Measurements from ENCODE around the gene NFIC. TPM values are rescaled to one million over a fixed set of nuclear protein-coding genes. Genes with fewer than 3 reads are reported as not detected.

The NFIC gene
- total RNA-seq, 1 experiment from 2014 or later = 8.0 TPM

- H3K23ac ChIP-seq (ENCODE audit: insufficient read length, low read depth, low read length) = no peak overlapping the region
- no peak overlapping the region for H2AFZ ChIP-seq (ENCODE audit: low read length)
- H4K5ac ChIP-seq (ENCODE audit: insufficient read length, low read depth, low read length) = no peak overlapping the region
- Mint-ChIP-seq H3K4me3 (no peak overlapping the region), H3K27ac (no peak overlapping the region), H3K36me3 (ENCODE audit: insufficient read depth in 1 of 3, low read depth in 3 of 3) (no peaks in the 10 kb centered on the region), H3K9me3 (no peaks in the 10 kb centered on the region; a peak in 2 of 5 replicates), H3K27me3 (ENCODE audit: low read depth) (peaks cover 46% of the 10 kb centered on the region), H3K4me1 (no peaks in the 10 kb centered on the region)
- no peaks in the 10 kb centered on the region for H3K27me3 ChIP-seq (ENCODE audit: insufficient read depth, low read length)
- no peak overlapping the region for H2BK20ac ChIP-seq (ENCODE audit: low read depth, low read length, poor library complexity, severe bottlenecking)
- no peak overlapping the region for H4K8ac ChIP-seq (replicated peaks; ENCODE audit: insufficient read length, low read depth, low read length)
- H3K23me2 ChIP-seq (ENCODE audit: insufficient read length, low read depth, low read length, poor library complexity, severe bottlenecking) = no peaks in the 10 kb centered on the region
- no peak overlapping the region for H3K14ac ChIP-seq (ENCODE audit: insufficient read depth, low read length)
- no peak for DNase-seq
- H3K79me1 ChIP-seq (ENCODE audit: insufficient read depth, low read depth, low read length, poor library complexity, severe bottlenecking) = no peaks in the 10 kb centered on the region
- H3K79me2 ChIP-seq (ENCODE audit: insufficient read depth, low read length) = no peaks in the 10 kb centered on the region
- no peak overlapping the region for H2BK15ac ChIP-seq (ENCODE audit: low read depth, low read length)
- no peak overlapping the region for H2BK120ac ChIP-seq (ENCODE audit: low read depth, low read length, poor library complexity, severe bottlenecking)
- H2AK5ac ChIP-seq (ENCODE audit: insufficient read length, low read length) = no peak overlapping the region
- H3K9ac ChIP-seq (ENCODE audit: extremely low read depth, insufficient read length, low read length) = no peak overlapping the region
- no CpG with 5 or more reads among the region's 11 CpGs for WGBS (ENCODE audit: extremely low coverage, insufficient read length, low lambda C conversion rate)
- H3K9me3 ChIP-seq (ENCODE audit: control insufficient read depth, low read depth, low read length) = no peaks in the 10 kb centered on the region
- H2BK5ac ChIP-seq (ENCODE audit: insufficient read length, low read length) = no peak overlapping the region
- H3K18ac ChIP-seq (ENCODE audit: insufficient read length, low read depth, low read length) = no peak overlapping the region
- H3K4me1 ChIP-seq (ENCODE audit: insufficient read depth, low read length) = no peaks in the 10 kb centered on the region
- H4K91ac ChIP-seq (ENCODE audit: insufficient read length, low read depth, low read length) = no peak overlapping the region
- no peak overlapping the region for H3T11ph ChIP-seq (ENCODE audit: low read length)
- no peak overlapping the region for H3K27ac ChIP-seq (ENCODE audit: insufficient read length, low read depth, low read length)
- TF ChIP-seq CTCF (conservative IDR thresholded peaks at IDR 0.05) = no peak
- no peaks in the 10 kb centered on the region for H4K20me1 ChIP-seq (ENCODE audit: control insufficient read depth, insufficient read depth, insufficient read length)
- H2BK12ac ChIP-seq (ENCODE audit: insufficient read length, low read depth, low read length) = no peak overlapping the region
- no peak overlapping the region for H3K4me2 ChIP-seq (ENCODE audit: insufficient read depth, insufficient read length, low read length)
- no peak overlapping the region for H3K56ac ChIP-seq (ENCODE audit: insufficient read length, low read depth, low read length)
- H3K4ac ChIP-seq (ENCODE audit: low read depth, low read length) = no peak overlapping the region
Observed at GRCh38 chr19:3340340-3340739, 26.0 kb upstream of the NFIC start.
